Measurements from ENCODE around the gene GDE1.

DNA sequence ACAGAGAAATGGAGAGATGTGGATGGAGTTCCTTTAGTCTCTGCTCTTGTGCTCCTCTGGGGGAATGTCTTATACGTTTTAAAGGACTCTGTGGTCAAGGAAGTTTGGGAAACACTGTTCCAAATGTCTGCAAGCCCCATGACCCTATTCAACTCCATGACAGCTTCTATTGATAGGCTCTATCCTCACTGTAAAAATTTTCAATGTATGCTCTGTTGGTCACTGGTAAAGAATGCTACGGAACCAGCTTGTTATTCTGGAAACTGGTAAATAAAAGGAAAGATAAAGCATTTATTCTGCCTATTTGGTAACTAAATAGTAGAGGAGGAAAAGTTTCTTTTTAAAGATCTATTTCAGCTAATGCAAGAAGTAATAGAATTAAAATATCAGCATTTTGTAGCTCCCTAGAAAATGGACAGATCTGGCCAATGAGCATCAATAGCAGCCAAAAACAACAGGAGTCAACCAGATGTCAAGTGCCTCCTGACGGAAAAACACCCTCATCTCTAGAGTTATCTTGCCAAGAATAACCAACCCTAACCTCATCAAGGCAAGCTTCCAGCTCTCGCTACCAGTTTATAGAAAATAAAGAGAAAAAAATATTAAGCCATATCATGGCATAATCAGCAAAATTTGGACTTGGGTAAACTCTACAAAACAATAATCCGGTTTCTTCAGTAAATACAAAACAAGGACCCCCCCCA, 16.1 kb downstream of the GDE1 start:
- TF ChIP-seq, protein P1, sequence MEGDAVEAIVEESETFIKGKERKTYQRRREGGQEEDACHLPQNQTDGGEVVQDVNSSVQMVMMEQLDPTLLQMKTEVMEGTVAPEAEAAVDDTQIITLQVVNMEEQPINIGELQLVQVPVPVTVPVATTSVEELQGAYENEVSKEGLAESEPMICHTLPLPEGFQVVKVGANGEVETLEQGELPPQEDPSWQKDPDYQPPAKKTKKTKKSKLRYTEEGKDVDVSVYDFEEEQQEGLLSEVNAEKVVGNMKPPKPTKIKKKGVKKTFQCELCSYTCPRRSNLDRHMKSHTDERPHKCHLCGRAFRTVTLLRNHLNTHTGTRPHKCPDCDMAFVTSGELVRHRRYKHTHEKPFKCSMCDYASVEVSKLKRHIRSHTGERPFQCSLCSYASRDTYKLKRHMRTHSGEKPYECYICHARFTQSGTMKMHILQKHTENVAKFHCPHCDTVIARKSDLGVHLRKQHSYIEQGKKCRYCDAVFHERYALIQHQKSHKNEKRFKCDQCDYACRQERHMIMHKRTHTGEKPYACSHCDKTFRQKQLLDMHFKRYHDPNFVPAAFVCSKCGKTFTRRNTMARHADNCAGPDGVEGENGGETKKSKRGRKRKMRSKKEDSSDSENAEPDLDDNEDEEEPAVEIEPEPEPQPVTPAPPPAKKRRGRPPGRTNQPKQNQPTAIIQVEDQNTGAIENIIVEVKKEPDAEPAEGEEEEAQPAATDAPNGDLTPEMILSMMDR (IDR thresholded peaks at IDR 0.05), result no peak
- no peak for TF ChIP-seq POLR2A (IDR thresholded peaks at IDR 0.05)
